ENCODE measurements around the gene ARPC2.

ARPC2 gene

GRCh38 chr2:218261423-218262236 is 44.6 kb downstream of the ARPC2 start:
- no peak overlapping the region for H2BK120ac ChIP-seq (ENCODE audit: low read depth, low read length)
- H3K27me3 ChIP-seq (ENCODE audit: insufficient read depth, low read length, poor library complexity) = no peaks in the 10 kb centered on the region
- peaks cover 1% of the 10 kb centered on the region for H3K36me3 ChIP-seq (ENCODE audit: control insufficient read depth, insufficient read depth, low read length)
- no peaks in the 10 kb centered on the region for H3K79me1 ChIP-seq (ENCODE audit: low read length)
- H3K4me3 ChIP-seq (ENCODE audit: low read length) = no peak overlapping the region
- no peak overlapping the region for H2BK15ac ChIP-seq (replicated peaks; ENCODE audit: low read depth)
- peak; percentile 78 for DNase-seq
- no peak overlapping the region for H3K18ac ChIP-seq (ENCODE audit: low read length)
- no peak overlapping the region for H2BK5ac ChIP-seq (ENCODE audit: low read length)
- no peaks in the 10 kb centered on the region for H3K79me2 ChIP-seq (ENCODE audit: control insufficient read depth, insufficient read depth, low read length)
- H3K9ac ChIP-seq (ENCODE audit: low read length) = no peak overlapping the region
- no peak overlapping the region for H3K4me2 ChIP-seq (ENCODE audit: low read length)
- H4K8ac ChIP-seq (ENCODE audit: low read depth, low read length) = no peak overlapping the region
- H3K4ac ChIP-seq (ENCODE audit: low read depth, low read length) = no peak overlapping the region
- H2AK5ac ChIP-seq (ENCODE audit: low read length) = no peak overlapping the region
- H3K4me1 ChIP-seq (ENCODE audit: control insufficient read depth, low read depth, low read length) = no peaks in the 10 kb centered on the region
- H3K56ac ChIP-seq (ENCODE audit: low read length) = no peak overlapping the region
- no peak overlapping the region for H3K23ac ChIP-seq (ENCODE audit: low read length)
- WGBS (ENCODE audit: extremely low coverage, insufficient coverage, low lambda C conversion rate) = no CpG with 5 or more reads among the region's 8 CpGs
- no peak overlapping the region for H3K27ac ChIP-seq (ENCODE audit: low read depth, low read length)
- no peak overlapping the region for H4K5ac ChIP-seq (ENCODE audit: low read length)

GRCh38 chr2:218262237-218262600 is 45.2 kb downstream of the ARPC2 start:
- Histone ChIP-seq H3K23ac (ENCODE audit: low read length) (no peak overlapping the region), H4K5ac (ENCODE audit: low read length) (no peak overlapping the region), H2BK15ac (replicated peaks; ENCODE audit: low read depth) (no peak overlapping the region), H2BK120ac (ENCODE audit: low read depth, low read length) (no peak overlapping the region), H3K56ac (ENCODE audit: low read length) (no peak overlapping the region), H2BK5ac (ENCODE audit: low read length) (no peak overlapping the region), H3K4me1 (ENCODE audit: control insufficient read depth, low read depth, low read length) (no peaks in the 10 kb centered on the region), H3K79me1 (ENCODE audit: low read length) (no peaks in the 10 kb centered on the region), H3K27ac (ENCODE audit: low read depth, low read length) (no peak overlapping the region), H3K36me3 (ENCODE audit: control insufficient read depth, insufficient read depth, low read length) (peaks cover 3% of the 10 kb centered on the region), H3K9ac (ENCODE audit: low read length) (no peak overlapping the region), H3K4me2 (ENCODE audit: low read length) (no peak overlapping the region), H3K4ac (ENCODE audit: low read depth, low read length) (no peak overlapping the region), H3K27me3 (ENCODE audit: insufficient read depth, low read length, poor library complexity) (no peaks in the 10 kb centered on the region), H4K8ac (ENCODE audit: low read depth, low read length) (no peak overlapping the region), H3K79me2 (ENCODE audit: control insufficient read depth, insufficient read depth, low read length) (no peaks in the 10 kb centered on the region), H2AK5ac (ENCODE audit: low read length) (no peak overlapping the region), H3K4me3 (ENCODE audit: low read length) (no peak overlapping the region), H3K18ac (ENCODE audit: low read length) (no peak overlapping the region)
- WGBS (ENCODE audit: extremely low coverage, insufficient coverage, low lambda C conversion rate) = no CpG with 5 or more reads among the region's 6 CpGs
- no peak for DNase-seq

GRCh38 chr2:218262631-218263586 is 45.9 kb downstream of the ARPC2 start:
- H3K9ac ChIP-seq (ENCODE audit: low read length) = no peak overlapping the region
- H3K4me2 ChIP-seq (ENCODE audit: low read length) = no peak overlapping the region
- H4K8ac ChIP-seq (ENCODE audit: low read depth, low read length) = no peak overlapping the region
- H3K18ac ChIP-seq (ENCODE audit: low read length) = no peak overlapping the region
- no peaks in the 10 kb centered on the region for H3K27me3 ChIP-seq (ENCODE audit: insufficient read depth, low read length, poor library complexity)
- H2BK15ac ChIP-seq (replicated peaks; ENCODE audit: low read depth) = no peak overlapping the region
- no peak overlapping the region for H3K56ac ChIP-seq (ENCODE audit: low read length)
- no peak overlapping the region for H3K4me3 ChIP-seq (ENCODE audit: low read length)
- H2BK120ac ChIP-seq (ENCODE audit: low read depth, low read length) = no peak overlapping the region
- H3K79me2 ChIP-seq (ENCODE audit: control insufficient read depth, insufficient read depth, low read length) = no peaks in the 10 kb centered on the region
- H3K36me3 ChIP-seq (ENCODE audit: control insufficient read depth, insufficient read depth, low read length) = peaks cover 3% of the 10 kb centered on the region
- H3K23ac ChIP-seq (ENCODE audit: low read length) = no peak overlapping the region
- H3K79me1 ChIP-seq (ENCODE audit: low read length) = no peaks in the 10 kb centered on the region
- WGBS (ENCODE audit: extremely low coverage, insufficient coverage, low lambda C conversion rate) = no CpG with 5 or more reads among the region's 39 CpGs
- no peak overlapping the region for H2AK5ac ChIP-seq (ENCODE audit: low read length)
- no peak for DNase-seq
- no peak overlapping the region for H3K4ac ChIP-seq (ENCODE audit: low read depth, low read length)
- no peak overlapping the region for H2BK5ac ChIP-seq (ENCODE audit: low read length)
- H3K27ac ChIP-seq (ENCODE audit: low read depth, low read length) = no peak overlapping the region
- no peak overlapping the region for H4K5ac ChIP-seq (ENCODE audit: low read length)
- no peaks in the 10 kb centered on the region for H3K4me1 ChIP-seq (ENCODE audit: control insufficient read depth, low read depth, low read length)

- no peak overlapping the region for H4K5ac ChIP-seq (ENCODE audit: low read length)
- no peak overlapping the region for H2BK15ac ChIP-seq (replicated peaks; ENCODE audit: low read depth)
- H3K36me3 ChIP-seq (ENCODE audit: control insufficient read depth, insufficient read depth, low read length) = peaks cover 3% of the 10 kb centered on the region
- H3K4me3 ChIP-seq (ENCODE audit: low read length) = no peak overlapping the region
- H3K23ac ChIP-seq (ENCODE audit: low read length) = no peak overlapping the region
- no peak overlapping the region for H3K4ac ChIP-seq (ENCODE audit: low read depth, low read length)
- no peak overlapping the region for H3K4me2 ChIP-seq (ENCODE audit: low read length)
- no peak for DNase-seq
- H2AK5ac ChIP-seq (ENCODE audit: low read length) = no peak overlapping the region
- H3K9ac ChIP-seq (ENCODE audit: low read length) = no peak overlapping the region
- H2BK120ac ChIP-seq (ENCODE audit: low read depth, low read length) = no peak overlapping the region
- no peak overlapping the region for H3K56ac ChIP-seq (ENCODE audit: low read length)
- WGBS (ENCODE audit: extremely low coverage, insufficient coverage, low lambda C conversion rate) = no CpG with 5 or more reads among the region's 17 CpGs
- peaks cover 1% of the 10 kb centered on the region for H3K79me2 ChIP-seq (ENCODE audit: control insufficient read depth, insufficient read depth, low read length)
- no peak overlapping the region for H3K18ac ChIP-seq (ENCODE audit: low read length)
- peaks cover under 1% of the 10 kb centered on the region for H3K79me1 ChIP-seq (ENCODE audit: low read length)
- H2BK5ac ChIP-seq (ENCODE audit: low read length) = no peak overlapping the region
- H4K8ac ChIP-seq (ENCODE audit: low read depth, low read length) = no peak overlapping the region
- no peaks in the 10 kb centered on the region for H3K27me3 ChIP-seq (ENCODE audit: insufficient read depth, low read length, poor library complexity)
- no peak overlapping the region for H3K27ac ChIP-seq (ENCODE audit: low read depth, low read length)
- H3K4me1 ChIP-seq (ENCODE audit: control insufficient read depth, low read depth, low read length) = no peaks in the 10 kb centered on the region
These were observed 47.0 kb downstream of the ARPC2 start for GRCh38 chr2:218263817-218264641.

- Histone ChIP-seq H3K27me3 (ENCODE audit: insufficient read depth, low read length, poor library complexity) (no peaks in the 10 kb centered on the region), H3K18ac (ENCODE audit: low read length) (no peak overlapping the region), H3K79me2 (ENCODE audit: control insufficient read depth, insufficient read depth, low read length) (peaks cover 9% of the 10 kb centered on the region), H3K4me3 (ENCODE audit: low read length) (no peak overlapping the region), H2BK120ac (ENCODE audit: low read depth, low read length) (no peak overlapping the region), H4K5ac (ENCODE audit: low read length) (no peak overlapping the region), H3K79me1 (ENCODE audit: low read length) (peaks cover 7% of the 10 kb centered on the region), H3K36me3 (ENCODE audit: control insufficient read depth, insufficient read depth, low read length) (peaks cover 3% of the 10 kb centered on the region), H3K9ac (ENCODE audit: low read length) (no peak overlapping the region), H3K4me2 (ENCODE audit: low read length) (no peak overlapping the region), H3K27ac (ENCODE audit: low read depth, low read length) (no peak overlapping the region), H2BK5ac (ENCODE audit: low read length) (no peak overlapping the region), H2BK15ac (replicated peaks; ENCODE audit: low read depth) (no peak overlapping the region), H3K4ac (ENCODE audit: low read depth, low read length) (no peak overlapping the region), H4K8ac (ENCODE audit: low read depth, low read length) (no peak overlapping the region), H3K56ac (ENCODE audit: low read length) (no peak overlapping the region), H3K4me1 (ENCODE audit: control insufficient read depth, low read depth, low read length) (no peaks in the 10 kb centered on the region), H3K23ac (ENCODE audit: low read length) (no peak overlapping the region), H2AK5ac (ENCODE audit: low read length) (no peak overlapping the region)
- WGBS (ENCODE audit: extremely low coverage, insufficient coverage, low lambda C conversion rate) = no CpG with 5 or more reads among the region's 22 CpGs
- no peak for DNase-seq
These were observed 48.0 kb downstream of the ARPC2 start for GRCh38 chr2:218264773-218265561.
